ENCODE data around the gene ERC2.

Gene ERC2

DNA sequence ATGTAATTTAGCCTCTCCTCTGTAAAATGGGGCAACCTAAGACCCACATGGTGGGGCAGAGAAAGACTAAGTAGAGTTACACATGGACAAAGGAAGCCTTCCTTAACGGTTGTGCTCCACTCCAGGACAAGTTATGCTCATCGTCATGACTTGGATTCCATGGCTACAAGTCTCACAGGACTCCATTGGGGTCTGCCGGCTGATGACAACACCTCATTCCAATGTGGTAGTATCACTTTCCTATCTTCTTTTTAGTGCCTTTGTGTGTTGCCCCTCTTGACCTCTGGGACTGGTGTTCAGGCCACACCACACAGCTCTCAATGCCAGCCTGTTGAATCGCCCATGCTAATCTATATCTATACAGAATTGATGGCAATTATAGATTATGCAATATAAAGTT, 799.9 kb downstream of the ERC2 start:
- no peak overlapping the region for H3K27ac ChIP-seq
- TF ChIP-seq ZFX (IDR thresholded peaks at IDR 0.05; ENCODE audit: borderline replicate concordance): no peak
- TF ChIP-seq, protein P1, sequence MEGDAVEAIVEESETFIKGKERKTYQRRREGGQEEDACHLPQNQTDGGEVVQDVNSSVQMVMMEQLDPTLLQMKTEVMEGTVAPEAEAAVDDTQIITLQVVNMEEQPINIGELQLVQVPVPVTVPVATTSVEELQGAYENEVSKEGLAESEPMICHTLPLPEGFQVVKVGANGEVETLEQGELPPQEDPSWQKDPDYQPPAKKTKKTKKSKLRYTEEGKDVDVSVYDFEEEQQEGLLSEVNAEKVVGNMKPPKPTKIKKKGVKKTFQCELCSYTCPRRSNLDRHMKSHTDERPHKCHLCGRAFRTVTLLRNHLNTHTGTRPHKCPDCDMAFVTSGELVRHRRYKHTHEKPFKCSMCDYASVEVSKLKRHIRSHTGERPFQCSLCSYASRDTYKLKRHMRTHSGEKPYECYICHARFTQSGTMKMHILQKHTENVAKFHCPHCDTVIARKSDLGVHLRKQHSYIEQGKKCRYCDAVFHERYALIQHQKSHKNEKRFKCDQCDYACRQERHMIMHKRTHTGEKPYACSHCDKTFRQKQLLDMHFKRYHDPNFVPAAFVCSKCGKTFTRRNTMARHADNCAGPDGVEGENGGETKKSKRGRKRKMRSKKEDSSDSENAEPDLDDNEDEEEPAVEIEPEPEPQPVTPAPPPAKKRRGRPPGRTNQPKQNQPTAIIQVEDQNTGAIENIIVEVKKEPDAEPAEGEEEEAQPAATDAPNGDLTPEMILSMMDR (IDR thresholded peaks at IDR 0.05): no peak

DNA sequence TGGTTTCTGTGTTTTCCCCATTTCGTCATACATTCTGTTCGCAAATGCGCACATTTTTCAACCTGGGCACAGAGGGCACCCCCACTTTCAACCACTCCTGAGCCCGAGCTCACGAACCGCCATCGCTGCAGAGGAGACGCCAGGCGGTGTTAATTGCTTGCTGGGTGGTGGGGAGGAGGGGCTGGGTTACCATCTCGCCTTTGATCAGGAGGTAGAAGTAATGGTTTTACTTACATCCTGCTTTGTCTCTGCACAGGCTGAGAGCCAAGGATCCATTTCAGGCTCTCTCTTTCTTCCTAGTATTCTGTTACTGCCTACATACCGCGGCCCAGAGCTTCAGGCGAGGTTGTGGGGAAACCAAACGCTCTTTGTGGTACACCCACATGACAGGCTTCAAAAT, 803.9 kb downstream of the ERC2 start:
- H3K27ac ChIP-seq: no peak overlapping the region
- no peak for TF ChIP-seq ZFX (IDR thresholded peaks at IDR 0.05; ENCODE audit: borderline replicate concordance)
- TF ChIP-seq, protein P1 (IDR thresholded peaks at IDR 0.05): no peak

DNA sequence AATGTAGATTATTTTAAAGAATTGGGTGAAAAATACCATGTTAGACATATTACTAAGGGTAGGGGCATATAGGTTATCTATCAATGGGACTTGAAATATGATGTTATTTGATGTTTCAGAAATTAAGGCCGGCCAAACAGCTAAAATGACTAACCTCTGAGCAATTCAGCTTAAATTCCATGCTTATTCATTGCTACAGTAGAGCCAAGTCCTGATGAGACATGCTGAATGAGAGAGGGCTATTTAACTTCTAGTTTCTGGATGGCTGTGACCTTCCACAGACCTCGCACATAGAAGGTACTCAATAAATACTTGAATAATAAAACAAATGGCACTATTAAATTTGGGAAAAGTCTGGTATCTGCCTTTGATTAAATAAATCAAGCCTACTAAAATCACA, 805.6 kb downstream of the ERC2 start:
- TF ChIP-seq ZFX (IDR thresholded peaks at IDR 0.05; ENCODE audit: borderline replicate concordance): no peak
- TF ChIP-seq, protein P1 (IDR thresholded peaks at IDR 0.05): no peak
- no peak overlapping the region for H3K27ac ChIP-seq

DNA sequence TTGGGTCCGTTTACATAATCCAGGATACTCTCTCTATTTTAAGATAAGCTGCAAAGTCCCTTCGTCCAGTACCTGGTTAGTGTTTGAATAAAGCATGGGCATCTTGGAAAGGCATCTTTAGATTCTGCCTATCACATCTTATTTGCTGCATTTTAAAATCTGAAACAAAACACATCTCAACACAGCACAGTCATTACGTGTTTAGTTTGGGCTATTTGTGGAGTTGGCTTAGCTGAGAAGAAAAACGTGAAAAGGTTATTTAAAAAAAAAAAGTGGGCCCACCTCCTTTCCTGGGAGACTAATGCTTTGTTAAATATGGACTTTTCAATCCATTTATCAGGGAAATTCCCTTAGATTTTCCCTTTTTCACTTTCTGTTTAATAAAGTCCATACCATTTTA, 806.7 kb downstream of the ERC2 start:
- H3K27ac ChIP-seq: no peak overlapping the region
- TF ChIP-seq, protein P1 (IDR thresholded peaks at IDR 0.05): no peak
- TF ChIP-seq ZFX (IDR thresholded peaks at IDR 0.05; ENCODE audit: borderline replicate concordance): no peak

DNA sequence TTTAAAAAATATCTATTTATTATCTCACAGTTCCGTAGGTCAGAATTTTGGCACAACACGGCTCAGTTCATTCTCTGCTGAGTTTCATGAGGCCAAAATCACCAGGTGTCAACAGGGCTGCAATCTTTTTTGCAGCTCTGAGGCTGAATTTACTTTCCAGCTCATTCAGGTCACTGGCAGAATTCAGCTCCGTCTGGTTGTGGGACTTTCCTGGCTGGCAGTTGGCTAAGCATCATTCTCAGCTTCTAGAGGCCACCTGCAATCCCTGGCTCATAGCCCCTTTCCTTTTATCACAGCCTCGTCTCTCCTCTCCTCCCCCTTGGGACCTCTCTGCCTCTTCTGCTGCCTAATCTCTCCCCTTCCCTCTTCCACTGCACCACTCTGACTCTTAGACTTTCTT, 807.1 kb downstream of the ERC2 start:
- TF ChIP-seq, protein P1 (IDR thresholded peaks at IDR 0.05): no peak
- no peak for TF ChIP-seq ZFX (IDR thresholded peaks at IDR 0.05; ENCODE audit: borderline replicate concordance)

DNA sequence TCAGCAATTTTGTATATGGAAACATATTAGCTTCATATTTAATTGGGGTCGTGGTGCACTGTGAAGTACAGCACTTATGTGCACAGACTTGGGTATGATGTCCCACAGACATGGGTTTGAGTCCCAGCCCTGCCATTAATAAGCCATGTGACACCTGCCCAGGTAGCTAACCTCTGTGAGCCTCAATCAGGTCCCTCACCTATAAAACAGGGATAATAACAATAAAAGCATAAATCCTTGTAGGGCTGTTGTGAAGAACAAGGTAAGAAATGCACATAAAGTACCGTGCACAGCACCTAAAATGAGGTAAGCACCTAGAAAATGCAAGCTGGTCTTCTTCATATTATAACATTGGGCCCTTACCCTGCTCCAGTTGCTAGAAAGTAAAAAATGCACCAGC, 807.6 kb downstream of the ERC2 start:
- H3K27ac ChIP-seq: no peak overlapping the region
- no peak for TF ChIP-seq ZFX (IDR thresholded peaks at IDR 0.05; ENCODE audit: borderline replicate concordance)
- TF ChIP-seq, protein P1 (IDR thresholded peaks at IDR 0.05): no peak

More for the DNA sequence above, 807.1 kb downstream of the ERC2 start:
- H3K27ac ChIP-seq: no peak overlapping the region

DNA sequence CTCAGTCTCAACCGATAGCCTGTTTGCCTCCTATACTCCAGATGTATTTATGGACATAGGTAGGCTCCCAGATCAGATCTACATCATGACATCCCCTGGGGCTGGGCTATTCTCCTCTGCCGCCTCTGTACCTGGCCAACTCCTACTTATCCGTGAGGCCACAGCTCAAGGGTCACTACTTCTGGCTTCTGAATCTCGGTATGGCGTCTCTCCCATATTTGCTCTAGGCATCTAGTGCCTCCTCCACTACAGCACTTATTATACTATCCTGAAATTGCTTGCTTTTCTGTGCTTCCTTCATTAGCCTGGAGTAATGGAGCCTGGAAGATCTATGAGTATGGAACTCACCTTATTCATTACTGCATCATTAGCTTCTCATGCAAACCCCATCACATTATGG, 808.6 kb downstream of the ERC2 start:
- H3K27ac ChIP-seq: no peak overlapping the region
- TF ChIP-seq, protein P1 (IDR thresholded peaks at IDR 0.05): no peak
- TF ChIP-seq ZFX (IDR thresholded peaks at IDR 0.05; ENCODE audit: borderline replicate concordance): no peak

Measured in 22Rv1 (cell line).